DND-41 (cell line): Measurements from ENCODE around the gene SFMBT2.

ENCODE experiments used
- ATAC-seq: fragments of 200-7000 bp; cut with Tn5 transposase; 3 replicates; pipeline ENCODE4 v1.9.1; 2021; ENCODE audit warnings: low read depth; ENCODE audit not compliant: insufficient read depth
- DNase-seq: peaks from one replicate; pipeline ENCODE4 v3.0.0-alpha.2; 2020
- H2AFZ ChIP-seq: 2 replicates; pipeline ENCODE4 v1.6.0; 2012; ENCODE audit warnings: low read depth, low read length
- H3K27ac ChIP-seq: 2 replicates; pipeline ENCODE4 v1.5.1; 2012; ENCODE audit warnings: low read length, inconsistent platforms
- H3K27me3 ChIP-seq: fragments of 200-600 bp; sonication (generic); 2 replicates; pipeline ENCODE4 v1.6.0; 2012; ENCODE audit warnings: low read length, mild to moderate bottlenecking, inconsistent platforms; ENCODE audit not compliant: insufficient read depth, poor library complexity
- H3K36me3 ChIP-seq: 2 replicates; pipeline ENCODE4 v1.5.1; 2012; ENCODE audit warnings: low read length, inconsistent platforms; ENCODE audit not compliant: insufficient read depth
- H3K4me1 ChIP-seq: 2 replicates; pipeline ENCODE4 v1.5.1; 2012; ENCODE audit warnings: mild to moderate bottlenecking, low read length; ENCODE audit not compliant: insufficient read depth
- H3K4me2 ChIP-seq: 2 replicates; pipeline ENCODE4 v1.6.0; 2012; ENCODE audit warnings: mild to moderate bottlenecking, moderate library complexity, low read length, inconsistent platforms; ENCODE audit not compliant: insufficient read depth
- H3K4me3 ChIP-seq, 2 experiments: fragments of 200-600 bp in 1 of 2; shearing (Covaris generic) in 1 of 2; 2 replicates each; pipeline ENCODE4 v1.5.1; 2012 to 2016; ENCODE audit warnings: inconsistent platforms in 2 of 2, low read length in 2 of 2, mild to moderate bottlenecking in 2 of 2, low read depth in 1 of 2, moderate library complexity in 1 of 2
- H3K79me2 ChIP-seq: 2 replicates; pipeline ENCODE4 v1.6.0; 2012; ENCODE audit warnings: low read length, inconsistent platforms; ENCODE audit not compliant: insufficient read depth
- H3K9ac ChIP-seq: 2 replicates; pipeline ENCODE4 v1.6.0; 2012; ENCODE audit warnings: low read depth, mild to moderate bottlenecking, inconsistent platforms, low read length, moderate library complexity
- H3K9me3 ChIP-seq: 2 replicates; pipeline ENCODE4 v1.5.1; 2012; ENCODE audit warnings: low read length, moderate library complexity, mild to moderate bottlenecking, inconsistent platforms; ENCODE audit not compliant: insufficient read depth, severe bottlenecking
- H4K20me1 ChIP-seq: 2 replicates; pipeline ENCODE4 v1.6.0; 2012; ENCODE audit warnings: low read length; ENCODE audit not compliant: insufficient read depth
- EZH2 ChIP-seq: IDR thresholded peaks from 3 replicates; pipeline ENCODE4 v1.6.1; 2012; ENCODE audit warnings: borderline replicate concordance, low read depth, mild to moderate bottlenecking, moderate library complexity, low read length, inconsistent platforms; ENCODE audit not compliant: severe bottlenecking
- TF ChIP-seq, protein P1 (sequence below): IDR thresholded peaks from 2 replicates; pipeline ENCODE4 v1.5.1; 2012; ENCODE audit warnings: borderline replicate concordance, low read length, moderate library complexity, mild to moderate bottlenecking; ENCODE audit not compliant: poor library complexity, severe bottlenecking; ENCODE audit errors: extremely low read depth

The SFMBT2 gene

DNA sequence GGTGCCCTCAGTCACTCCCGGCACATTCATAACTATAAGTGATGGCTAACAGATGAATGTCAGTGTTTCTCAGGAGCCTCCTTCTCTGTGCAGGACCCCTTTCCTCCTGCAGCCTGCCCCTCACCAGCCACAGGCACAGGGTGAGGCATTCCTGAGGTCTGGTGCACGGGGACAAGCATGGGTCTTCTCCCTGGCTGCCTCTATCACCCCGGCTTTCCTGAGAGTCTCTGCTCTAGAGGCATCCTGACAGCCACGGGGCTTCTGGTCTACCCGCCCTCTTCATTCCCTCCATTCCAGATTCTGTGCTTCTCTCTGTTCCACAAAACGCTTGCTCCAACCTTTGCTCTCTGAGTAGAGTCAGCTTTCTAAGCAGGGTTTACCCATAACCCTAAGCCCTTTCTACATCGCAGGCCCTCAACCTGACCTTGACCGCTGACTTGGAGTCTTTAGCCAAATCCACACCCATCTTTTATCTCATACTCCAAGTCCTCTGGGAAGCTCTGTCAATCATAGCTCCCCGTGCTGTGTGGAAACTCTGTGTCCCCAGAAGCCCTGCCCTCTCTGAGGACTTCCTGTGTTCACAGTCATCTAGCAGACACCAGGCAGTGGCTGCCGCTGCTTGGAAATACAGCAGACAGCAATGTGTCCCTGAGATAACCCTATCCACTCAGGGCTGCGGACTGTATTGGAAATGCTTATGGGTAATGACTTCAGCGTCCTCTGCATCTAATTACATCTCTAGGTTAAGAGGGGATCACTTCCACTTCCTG, 159.0 kb downstream of the SFMBT2 start:
- DNase-seq (no peak), ATAC-seq (peak; percentile 49; the same call in 2 of the 3 replicates)
- H3K9me3 ChIP-seq: no peaks in the 10 kb centered on the region
- peaks cover 86% of the 10 kb centered on the region for H3K36me3 ChIP-seq
- peaks cover 42% of the 10 kb centered on the region for H3K79me2 ChIP-seq
- H3K9ac ChIP-seq: no peak overlapping the region
- no peak overlapping the region for H3K27ac ChIP-seq
- TF ChIP-seq, protein P1, sequence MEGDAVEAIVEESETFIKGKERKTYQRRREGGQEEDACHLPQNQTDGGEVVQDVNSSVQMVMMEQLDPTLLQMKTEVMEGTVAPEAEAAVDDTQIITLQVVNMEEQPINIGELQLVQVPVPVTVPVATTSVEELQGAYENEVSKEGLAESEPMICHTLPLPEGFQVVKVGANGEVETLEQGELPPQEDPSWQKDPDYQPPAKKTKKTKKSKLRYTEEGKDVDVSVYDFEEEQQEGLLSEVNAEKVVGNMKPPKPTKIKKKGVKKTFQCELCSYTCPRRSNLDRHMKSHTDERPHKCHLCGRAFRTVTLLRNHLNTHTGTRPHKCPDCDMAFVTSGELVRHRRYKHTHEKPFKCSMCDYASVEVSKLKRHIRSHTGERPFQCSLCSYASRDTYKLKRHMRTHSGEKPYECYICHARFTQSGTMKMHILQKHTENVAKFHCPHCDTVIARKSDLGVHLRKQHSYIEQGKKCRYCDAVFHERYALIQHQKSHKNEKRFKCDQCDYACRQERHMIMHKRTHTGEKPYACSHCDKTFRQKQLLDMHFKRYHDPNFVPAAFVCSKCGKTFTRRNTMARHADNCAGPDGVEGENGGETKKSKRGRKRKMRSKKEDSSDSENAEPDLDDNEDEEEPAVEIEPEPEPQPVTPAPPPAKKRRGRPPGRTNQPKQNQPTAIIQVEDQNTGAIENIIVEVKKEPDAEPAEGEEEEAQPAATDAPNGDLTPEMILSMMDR: no peak
- no peak for TF ChIP-seq EZH2
- H3K4me1 ChIP-seq: no peaks in the 10 kb centered on the region
- H4K20me1 ChIP-seq: peaks cover 23% of the 10 kb centered on the region
- H2AFZ ChIP-seq: no peak overlapping the region
- H3K4me3 ChIP-seq: no peak overlapping the region
- H3K27me3 ChIP-seq: no peaks in the 10 kb centered on the region
- H3K4me2 ChIP-seq: no peak overlapping the region

DNA sequence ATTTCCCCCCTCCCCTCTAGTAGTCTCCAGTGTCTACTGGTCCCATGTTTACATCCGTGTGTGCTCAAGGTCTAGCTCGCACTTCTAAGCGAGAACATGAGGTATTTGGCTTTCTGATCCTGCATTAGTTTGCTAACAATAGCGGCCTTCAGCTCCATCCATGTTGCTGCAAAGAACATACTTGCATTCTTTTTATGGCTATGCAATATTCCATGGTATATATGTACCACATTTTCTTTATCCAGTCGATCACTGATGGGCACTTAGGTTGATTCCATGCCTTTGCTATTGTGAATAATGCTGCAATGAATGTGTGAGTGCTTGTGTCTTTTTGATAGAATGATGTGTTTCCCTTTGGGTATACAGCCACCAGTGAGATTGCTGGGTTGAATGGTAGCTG, 160.6 kb downstream of the SFMBT2 start:
- H2AFZ ChIP-seq: no peak overlapping the region
- no peak overlapping the region for H3K4me2 ChIP-seq
- H3K9ac ChIP-seq: no peak overlapping the region
- H3K9me3 ChIP-seq: no peaks in the 10 kb centered on the region
- H3K79me2 ChIP-seq: peaks cover 33% of the 10 kb centered on the region
- peaks cover 83% of the 10 kb centered on the region for H3K36me3 ChIP-seq
- H3K27ac ChIP-seq: no peak overlapping the region
- H3K4me1 ChIP-seq: no peaks in the 10 kb centered on the region
- no peak overlapping the region for H3K4me3 ChIP-seq
- no peaks in the 10 kb centered on the region for H3K27me3 ChIP-seq
- no peak for DNase-seq
- H4K20me1 ChIP-seq: peaks cover 19% of the 10 kb centered on the region
- no peak for ATAC-seq
- TF ChIP-seq, protein P1: no peak
- TF ChIP-seq EZH2: no peak

DNA sequence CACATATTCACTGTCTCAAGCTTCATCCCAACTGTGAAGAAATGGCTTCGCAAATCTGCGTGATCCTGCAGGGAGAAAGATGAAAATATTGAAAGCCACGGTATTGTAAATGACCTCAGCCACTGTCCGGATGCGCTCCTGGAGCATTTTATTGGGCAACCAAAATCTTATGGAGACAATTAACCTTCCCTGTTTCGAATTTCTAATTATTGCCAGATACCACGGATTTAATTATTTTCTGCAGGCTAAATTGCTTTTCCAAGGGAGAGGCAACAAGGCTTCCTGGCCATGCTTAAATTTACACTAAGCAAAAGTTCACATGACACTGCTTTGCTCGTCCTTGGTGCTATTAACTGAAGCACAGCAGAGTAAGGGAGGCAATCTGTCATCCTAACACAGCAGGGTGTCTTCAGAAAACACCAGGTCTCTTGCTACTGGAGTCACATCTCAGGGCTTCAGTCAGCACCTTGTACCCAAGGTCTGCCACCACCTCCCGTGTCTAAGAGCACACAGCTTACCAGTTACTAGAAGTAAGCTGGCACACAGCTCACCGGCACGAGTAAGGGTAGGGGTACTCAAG, 162.2 kb downstream of the SFMBT2 start:
- H3K9me3 ChIP-seq: no peaks in the 10 kb centered on the region
- H3K4me1 ChIP-seq: no peaks in the 10 kb centered on the region
- H3K27ac ChIP-seq: no peak overlapping the region
- H3K36me3 ChIP-seq: peaks cover 86% of the 10 kb centered on the region
- TF ChIP-seq, protein P1: no peak
- TF ChIP-seq EZH2: no peak
- ATAC-seq: no peak
- no peak overlapping the region for H2AFZ ChIP-seq
- peaks cover 20% of the 10 kb centered on the region for H4K20me1 ChIP-seq
- DNase-seq: no peak
- no peak overlapping the region for H3K4me2 ChIP-seq
- H3K9ac ChIP-seq: no peak overlapping the region
- peaks cover 24% of the 10 kb centered on the region for H3K79me2 ChIP-seq
- H3K4me3 ChIP-seq: no peak overlapping the region
- H3K27me3 ChIP-seq: no peaks in the 10 kb centered on the region
